GM18907 (cell line): ENCODE results near the gene CLEC20A.

Experiments used
- ATAC-seq: cut with Tn5 transposase; IDR thresholded peaks from one replicate; pipeline ENCODE4 v1.9.1; 2021; ENCODE audit warnings: mild to moderate bottlenecking, moderate library complexity; ENCODE audit not compliant: unreplicated experiment

The CLEC20A gene

GRCh38 chr1:178477841-178478240 lies 18.9 kb downstream of the CLEC20A start:
- ATAC-seq: no peak

DNA sequence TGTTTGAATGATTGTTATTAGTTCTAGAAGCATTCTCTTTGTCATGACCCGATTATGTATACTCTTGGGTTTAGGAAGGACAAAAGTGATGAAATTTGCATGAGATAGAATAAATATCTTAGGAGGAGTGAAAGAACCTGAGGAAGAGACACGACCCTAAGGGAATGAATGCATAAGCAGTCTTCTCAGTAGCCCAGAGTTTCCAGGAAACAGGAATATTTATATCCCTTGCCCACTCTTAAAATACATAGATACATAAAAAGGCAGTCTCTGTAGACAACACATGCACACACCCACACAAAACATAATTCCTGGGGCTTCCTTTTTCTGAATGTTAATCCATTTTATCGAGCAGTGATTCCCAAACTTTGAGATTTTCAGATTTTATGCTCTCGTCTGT lies 19.4 kb downstream of the CLEC20A start:
- ATAC-seq: no peak

GRCh38 chr1:178472531-178472930 lies 24.2 kb downstream of the CLEC20A start:
- no peak for ATAC-seq

- ATAC-seq: no peak
Measured at GRCh38 chr1:178470411-178470960, 26.3 kb downstream of the CLEC20A start.

DNA sequence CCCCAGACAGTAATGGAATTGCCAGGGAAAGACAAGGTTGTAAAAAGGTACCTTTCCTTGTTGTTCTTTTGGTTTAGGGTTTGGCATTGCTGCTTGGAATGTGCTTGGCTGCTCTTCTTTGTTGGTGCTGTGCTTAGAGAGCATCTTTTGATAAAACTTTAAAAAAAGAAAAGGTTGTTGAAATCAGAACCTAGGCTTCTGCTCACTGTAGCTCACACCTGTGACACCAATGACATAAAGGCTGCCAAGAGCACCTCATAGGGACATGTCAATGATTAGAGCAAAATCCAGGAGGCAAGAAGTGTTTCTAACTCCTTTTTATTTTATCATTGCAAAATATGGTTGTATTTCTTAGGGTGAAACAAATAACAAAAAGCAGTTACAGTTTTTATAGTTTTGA lies 28.9 kb downstream of the CLEC20A start:
- ATAC-seq: no peak

- no peak for ATAC-seq
Measured at GRCh38 chr1:178465011-178465410, 31.8 kb downstream of the CLEC20A start.

DNA sequence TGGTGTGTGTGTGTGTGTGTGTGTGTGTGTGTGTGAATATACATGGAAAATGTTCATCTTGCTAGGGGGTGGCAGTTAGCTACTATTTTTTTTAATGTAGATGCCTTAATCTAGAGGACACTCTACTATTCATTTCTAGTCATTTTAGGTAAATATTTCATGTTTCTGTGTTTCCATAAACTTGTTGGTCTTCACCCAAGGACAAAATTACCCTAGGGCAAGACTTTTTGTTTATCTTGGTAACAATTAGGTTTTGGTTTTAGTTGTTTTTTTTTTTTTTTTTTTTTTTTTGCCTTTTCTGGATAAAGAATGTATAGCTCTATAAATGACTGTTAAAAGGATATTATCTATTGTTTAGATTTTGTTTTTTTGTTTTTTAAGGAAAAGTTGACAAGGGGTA lies 32.2 kb downstream of the CLEC20A start:
- no peak for ATAC-seq

DNA sequence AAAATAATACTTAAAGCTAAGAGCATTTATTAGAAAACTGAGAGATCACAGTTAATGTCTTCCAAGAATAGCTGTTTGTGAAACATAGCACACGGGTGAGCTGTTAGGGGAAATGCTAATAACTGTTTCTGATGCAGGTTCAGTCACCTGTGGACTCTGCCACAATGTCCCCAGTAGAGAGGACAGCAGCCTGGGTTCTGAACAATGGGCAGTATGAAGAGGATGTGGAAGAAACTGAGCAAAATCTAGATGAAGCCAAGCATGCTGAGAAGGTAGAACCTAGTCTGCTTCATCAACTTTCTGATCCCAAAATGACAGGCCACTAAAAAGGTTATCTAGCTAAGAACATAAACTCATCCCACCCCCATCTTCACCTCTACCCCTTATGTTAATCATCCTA lies 32.6 kb downstream of the CLEC20A start:
- no peak for ATAC-seq

DNA sequence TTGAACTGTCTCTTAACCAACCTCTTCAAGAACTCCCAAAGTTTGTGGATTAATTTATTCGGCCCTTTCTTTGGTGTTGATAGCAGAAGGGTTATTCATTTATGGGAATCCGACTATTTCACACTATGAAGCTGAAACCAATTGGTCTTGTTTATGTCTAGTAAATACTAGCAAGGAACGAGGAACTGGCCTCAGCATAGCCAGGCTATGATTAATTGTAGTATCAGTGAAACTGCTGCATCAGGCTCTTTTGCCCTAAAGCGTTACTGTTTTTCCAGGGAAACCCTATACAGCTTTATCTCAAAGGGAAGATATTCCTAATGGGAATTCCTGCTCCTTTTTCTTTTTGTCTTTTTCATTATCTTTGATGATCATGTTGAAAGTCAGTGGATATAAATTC lies 35.1 kb downstream of the CLEC20A start:
- ATAC-seq: no peak

- no peak for ATAC-seq
Measured at GRCh38 chr1:178461104-178461503, 35.7 kb downstream of the CLEC20A start.

- ATAC-seq: no peak
Measured at GRCh38 chr1:178458203-178458602, 38.6 kb downstream of the CLEC20A start.

GRCh38 chr1:178457651-178458050 lies 39.1 kb downstream of the CLEC20A start:
- no peak for ATAC-seq

DNA sequence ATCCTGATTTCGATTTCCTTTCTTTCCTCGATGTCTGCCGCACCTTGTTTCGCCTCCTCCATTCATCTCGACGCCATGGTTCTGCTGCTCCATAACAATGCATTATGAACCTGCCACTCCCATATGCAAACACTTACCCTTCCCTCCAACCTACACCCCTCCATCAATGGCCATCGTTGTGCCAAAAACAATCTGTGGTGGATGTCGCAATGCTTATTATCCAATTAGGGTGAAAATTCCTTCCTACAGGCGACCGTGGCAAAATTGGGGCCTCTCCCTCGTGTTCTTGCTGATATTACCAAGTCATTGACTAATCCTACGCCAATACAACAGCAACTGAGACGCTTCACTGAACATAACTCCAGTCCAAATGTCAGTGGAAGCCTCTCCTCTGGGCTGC lies 40.3 kb downstream of the CLEC20A start:
- ATAC-seq: no peak

GRCh38 chr1:178452013-178452412 lies 44.8 kb downstream of the CLEC20A start:
- ATAC-seq: no peak

DNA sequence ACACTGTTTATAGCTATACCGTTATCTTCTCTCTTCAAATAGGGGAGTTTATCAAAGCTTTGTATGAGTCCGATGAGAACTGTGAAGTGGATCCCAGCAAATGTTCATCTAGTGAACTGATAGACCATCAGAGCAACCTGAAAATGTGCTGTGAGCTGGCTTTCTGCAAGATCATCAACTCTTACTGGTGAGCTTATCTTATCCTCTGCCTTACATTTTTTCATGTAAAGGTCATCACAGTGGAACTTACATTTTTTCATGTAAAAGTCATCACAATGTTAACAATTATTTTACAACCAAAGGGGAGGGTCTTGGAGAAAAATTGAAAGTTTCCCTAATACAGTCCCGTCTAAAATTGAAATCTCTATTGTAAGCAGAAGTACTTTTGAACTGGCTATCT lies 45.2 kb downstream of the CLEC20A start:
- ATAC-seq: no peak

GRCh38 chr1:178450871-178451270 lies 45.9 kb downstream of the CLEC20A start:
- ATAC-seq: no peak

DNA sequence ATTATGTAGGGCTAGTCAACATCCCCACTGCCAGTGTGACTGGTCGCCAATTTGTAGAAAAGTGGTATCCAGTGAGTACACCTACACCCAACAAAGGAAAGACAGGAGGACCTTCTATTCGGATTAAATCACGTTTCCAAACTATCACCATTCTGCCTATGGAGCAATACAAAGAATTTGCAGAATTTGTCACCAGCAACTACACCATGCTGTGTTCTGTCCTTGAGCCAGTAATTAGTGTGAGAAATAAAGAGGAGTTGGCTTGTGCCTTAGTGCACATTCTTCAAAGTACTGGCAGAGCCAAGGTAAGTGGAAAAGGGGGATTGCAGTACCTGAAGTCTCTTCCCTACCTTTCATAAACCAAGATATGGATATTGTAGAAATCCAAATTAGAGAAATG lies 53.8 kb downstream of the CLEC20A start:
- ATAC-seq: no peak

GRCh38 chr1:178438432-178438831 lies 58.3 kb downstream of the CLEC20A start:
- ATAC-seq: no peak

GRCh38 chr1:178436899-178437298 lies 59.9 kb downstream of the CLEC20A start:
- ATAC-seq: no peak

- no peak for ATAC-seq
Measured at GRCh38 chr1:178434899-178435435, 61.8 kb downstream of the CLEC20A start.

GRCh38 chr1:178434360-178434759 lies 62.4 kb downstream of the CLEC20A start:
- ATAC-seq: no peak
